GM21381 (cell line): ENCODE results near the gene EPHA8.

Source experiments
- ATAC-seq: cut with Tn5 transposase; IDR thresholded peaks from one replicate; pipeline ENCODE4 v1.9.1; 2021; ENCODE audit warnings: mild to moderate bottlenecking, moderate library complexity; ENCODE audit not compliant: unreplicated experiment

EPHA8 gene

GRCh38 chr1:22563671-22564602 lies 648 bp downstream of the EPHA8 start:
- no peak for ATAC-seq

- no peak for ATAC-seq
Measured at GRCh38 chr1:22566161-22566560, 2.9 kb downstream of the EPHA8 start.

- no peak for ATAC-seq
Measured at GRCh38 chr1:22567197-22567596, 3.9 kb downstream of the EPHA8 start.

DNA sequence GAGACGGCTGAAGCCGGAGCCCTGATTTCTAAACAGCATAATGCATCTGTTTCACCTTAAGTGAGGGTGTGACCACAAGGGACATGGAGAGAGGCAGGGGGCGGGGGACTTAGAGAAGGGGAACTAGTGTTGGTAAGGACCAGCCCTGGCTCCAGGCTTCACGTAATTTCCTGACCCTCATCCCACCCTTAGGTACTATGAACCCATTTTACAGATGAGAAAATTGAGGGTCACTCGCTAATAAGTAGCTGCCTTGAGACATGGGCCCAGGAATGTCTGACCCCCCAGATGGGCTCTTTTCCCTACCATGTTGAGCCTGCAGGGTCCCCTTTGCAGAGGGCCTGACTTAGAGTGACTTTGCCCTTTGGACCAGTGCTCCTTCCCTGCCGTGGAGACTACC lies 4.7 kb downstream of the EPHA8 start:
- ATAC-seq, result no peak

DNA sequence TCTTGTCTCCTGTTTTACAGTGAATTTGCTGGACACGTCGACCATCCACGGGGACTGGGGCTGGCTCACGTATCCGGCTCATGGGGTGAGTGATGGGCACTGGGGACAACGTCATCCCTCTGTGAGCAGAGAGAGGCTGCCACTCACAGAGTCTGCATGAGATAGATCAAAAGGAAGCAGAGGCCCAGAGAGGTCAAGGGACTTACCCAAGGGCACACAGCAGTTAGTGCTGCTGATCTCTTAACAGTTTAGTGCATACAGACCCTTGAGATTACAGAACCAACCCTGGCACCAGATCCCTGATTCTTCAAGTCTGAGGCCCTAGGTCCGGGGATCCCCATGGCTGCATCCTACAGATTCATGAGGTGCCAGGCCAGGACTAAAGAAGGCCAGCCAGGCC lies 6.0 kb downstream of the EPHA8 start:
- no peak for ATAC-seq

DNA sequence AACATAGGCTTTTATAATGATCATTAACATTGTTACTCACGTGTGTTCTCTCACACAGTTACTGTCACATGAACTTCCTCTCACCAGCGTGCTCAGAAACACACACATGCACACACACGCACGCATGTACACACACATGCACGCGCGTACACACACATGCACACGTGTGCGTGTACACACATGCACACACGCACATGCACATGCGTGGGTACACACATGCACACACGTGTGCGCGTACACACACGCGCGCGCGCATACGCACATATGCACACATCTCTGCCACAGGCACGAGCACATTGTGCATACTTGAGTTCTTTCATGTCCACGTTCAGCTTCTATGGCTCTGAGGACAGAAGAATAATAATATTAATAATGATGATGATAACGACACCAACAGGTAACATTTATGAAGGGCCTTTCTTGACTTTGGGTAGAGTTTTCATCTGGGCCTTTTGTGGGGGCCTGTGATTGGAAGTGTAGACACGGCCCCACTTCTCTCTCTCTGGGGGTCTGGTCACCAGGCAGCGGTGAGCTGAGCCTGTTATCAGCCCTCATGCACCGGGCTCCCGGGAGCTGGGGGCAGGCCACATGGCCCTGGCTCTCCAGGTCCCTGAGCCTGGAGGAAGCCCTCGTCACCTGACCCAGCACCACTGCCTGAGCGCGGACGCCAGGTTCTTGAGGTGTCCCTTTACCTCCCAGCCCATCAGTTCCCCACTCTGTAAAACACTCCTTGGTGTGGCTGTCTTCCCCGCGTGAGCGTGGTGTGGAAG lies 7.0 kb downstream of the EPHA8 start:
- no peak for ATAC-seq

- ATAC-seq, result no peak
Measured at GRCh38 chr1:22572818-22573217, 9.5 kb downstream of the EPHA8 start.

- no peak for ATAC-seq
Measured at GRCh38 chr1:22573237-22573636, 9.9 kb downstream of the EPHA8 start.

GRCh38 chr1:22575532-22576149 lies 12.4 kb downstream of the EPHA8 start:
- ATAC-seq, result no peak

DNA sequence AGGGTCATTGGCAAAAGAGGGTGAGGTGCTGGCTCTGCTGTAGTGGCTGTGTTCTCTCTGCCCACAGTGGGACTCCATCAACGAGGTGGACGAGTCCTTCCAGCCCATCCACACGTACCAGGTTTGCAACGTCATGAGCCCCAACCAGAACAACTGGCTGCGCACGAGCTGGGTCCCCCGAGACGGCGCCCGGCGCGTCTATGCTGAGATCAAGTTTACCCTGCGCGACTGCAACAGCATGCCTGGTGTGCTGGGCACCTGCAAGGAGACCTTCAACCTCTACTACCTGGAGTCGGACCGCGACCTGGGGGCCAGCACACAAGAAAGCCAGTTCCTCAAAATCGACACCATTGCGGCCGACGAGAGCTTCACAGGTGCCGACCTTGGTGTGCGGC lies 12.9 kb downstream of the EPHA8 start:
- no peak for ATAC-seq

DNA sequence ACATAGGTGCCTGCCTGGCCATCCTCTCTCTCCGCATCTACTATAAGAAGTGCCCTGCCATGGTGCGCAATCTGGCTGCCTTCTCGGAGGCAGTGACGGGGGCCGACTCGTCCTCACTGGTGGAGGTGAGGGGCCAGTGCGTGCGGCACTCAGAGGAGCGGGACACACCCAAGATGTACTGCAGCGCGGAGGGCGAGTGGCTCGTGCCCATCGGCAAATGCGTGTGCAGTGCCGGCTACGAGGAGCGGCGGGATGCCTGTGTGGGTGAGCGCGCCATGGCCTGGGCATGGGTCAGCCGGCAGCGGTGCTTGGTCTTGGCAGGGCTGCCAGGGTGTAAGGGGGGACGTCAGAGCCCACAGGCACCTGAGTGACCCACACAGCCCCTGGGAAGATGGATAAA lies 13.3 kb downstream of the EPHA8 start:
- ATAC-seq, result no peak

- no peak for ATAC-seq
Measured at GRCh38 chr1:22578732-22579361, 15.6 kb downstream of the EPHA8 start.

DNA sequence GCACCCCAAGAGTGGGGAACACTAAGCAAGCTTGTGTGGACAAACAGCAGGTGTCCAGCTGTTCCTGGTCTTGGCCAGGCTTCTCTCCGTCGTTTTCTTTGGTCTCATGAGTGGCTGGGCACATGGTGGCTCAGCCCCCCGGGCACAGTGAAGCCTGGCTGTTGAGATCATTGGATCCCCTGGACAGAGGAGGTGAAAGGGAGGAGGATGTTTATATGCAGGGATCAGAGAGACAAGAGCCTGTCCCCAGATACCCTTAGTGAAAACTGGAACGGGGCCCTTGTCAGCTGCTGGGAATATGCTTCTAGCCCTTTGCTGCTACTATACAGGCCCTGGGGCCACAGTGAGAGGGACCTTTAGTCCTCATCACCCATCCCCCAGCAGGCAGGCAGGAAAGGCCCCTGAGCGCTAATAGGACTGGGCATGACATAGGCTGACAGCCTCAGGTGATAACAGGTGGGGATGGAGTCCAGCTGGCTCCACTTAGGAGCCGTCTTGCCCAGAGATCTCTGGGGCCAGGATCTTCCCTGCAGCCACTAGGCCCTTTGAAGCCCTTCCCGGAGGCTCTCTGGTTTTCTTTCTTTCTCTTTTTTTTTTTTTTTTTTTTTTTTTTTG lies 16.4 kb downstream of the EPHA8 start:
- no peak for ATAC-seq

DNA sequence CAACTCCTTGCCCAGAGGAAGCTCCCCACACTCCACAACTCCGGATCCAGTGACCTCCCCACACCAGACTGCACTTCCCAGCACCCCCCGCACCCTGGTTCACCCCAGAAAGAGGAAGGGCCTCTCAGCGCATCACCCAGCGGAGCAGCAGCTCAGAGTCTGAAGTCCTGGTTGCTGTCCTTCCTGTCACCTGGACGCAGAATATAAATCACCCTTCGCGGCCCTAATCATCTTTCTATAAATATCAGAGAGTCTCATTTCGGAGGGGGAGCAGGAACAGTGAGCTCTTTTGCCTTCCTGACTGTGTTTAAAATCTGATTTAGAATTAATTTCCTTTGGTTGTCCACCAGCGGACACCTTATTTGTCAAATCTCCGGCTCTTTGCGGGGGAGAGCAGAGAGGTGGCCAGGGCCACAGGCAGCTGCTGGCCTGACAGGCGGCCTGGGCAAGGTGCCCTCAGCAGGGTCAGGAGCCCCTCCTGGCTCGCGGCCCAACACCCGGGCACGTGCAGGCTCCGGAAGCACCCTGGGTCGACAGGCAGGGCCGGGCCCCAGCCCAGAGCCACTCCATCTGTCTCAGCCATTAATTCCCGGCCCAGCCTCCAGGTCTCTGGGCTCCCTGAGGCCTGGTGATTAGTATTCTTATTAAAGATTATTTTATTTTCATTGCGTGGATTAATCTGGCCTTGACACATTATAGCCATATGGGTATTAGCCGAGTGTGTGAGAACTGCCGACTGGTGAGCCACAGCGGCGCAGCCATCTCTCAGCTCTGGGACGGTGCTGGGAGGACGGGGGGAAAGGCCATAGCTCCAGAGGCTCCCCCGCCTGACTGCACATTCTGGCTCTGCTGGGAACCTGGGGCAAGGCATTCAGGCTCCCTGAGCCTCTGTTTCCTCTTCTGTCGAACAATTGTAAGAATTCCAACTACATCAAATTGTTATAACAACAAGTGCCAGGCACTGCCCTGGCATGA lies 19.7 kb downstream of the EPHA8 start:
- no peak for ATAC-seq

- no peak for ATAC-seq
Measured at GRCh38 chr1:22584001-22584562, 20.8 kb downstream of the EPHA8 start.

GRCh38 chr1:22584970-22585369 lies 21.7 kb downstream of the EPHA8 start:
- no peak for ATAC-seq

DNA sequence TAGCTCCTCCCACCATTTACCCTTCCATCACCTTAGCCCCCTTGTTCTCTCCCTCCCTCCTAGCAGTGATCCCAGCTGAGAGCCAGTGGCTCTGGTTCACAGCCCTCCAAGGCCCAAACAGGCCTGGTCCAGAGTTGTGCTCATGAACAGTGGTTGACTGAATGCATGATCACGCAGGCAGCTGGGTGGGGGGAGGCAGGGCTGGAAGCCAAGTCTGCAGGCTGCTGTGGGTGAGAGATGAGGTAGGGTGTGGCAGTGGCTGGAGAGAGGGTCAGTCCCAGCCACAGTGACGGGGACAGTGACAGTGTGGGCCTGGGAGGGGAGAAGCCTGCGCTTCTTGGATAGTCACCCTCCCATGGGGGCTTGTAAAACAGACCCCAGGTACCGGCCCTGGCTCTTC lies 22.2 kb downstream of the EPHA8 start:
- ATAC-seq, result no peak

- no peak for ATAC-seq
Measured at GRCh38 chr1:22586356-22587130, 23.3 kb downstream of the EPHA8 start.
